Measurements from ENCODE around the gene MPZL3.

MPZL3 gene, protein sequence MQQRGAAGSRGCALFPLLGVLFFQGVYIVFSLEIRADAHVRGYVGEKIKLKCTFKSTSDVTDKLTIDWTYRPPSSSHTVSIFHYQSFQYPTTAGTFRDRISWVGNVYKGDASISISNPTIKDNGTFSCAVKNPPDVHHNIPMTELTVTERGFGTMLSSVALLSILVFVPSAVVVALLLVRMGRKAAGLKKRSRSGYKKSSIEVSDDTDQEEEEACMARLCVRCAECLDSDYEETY

DNA sequence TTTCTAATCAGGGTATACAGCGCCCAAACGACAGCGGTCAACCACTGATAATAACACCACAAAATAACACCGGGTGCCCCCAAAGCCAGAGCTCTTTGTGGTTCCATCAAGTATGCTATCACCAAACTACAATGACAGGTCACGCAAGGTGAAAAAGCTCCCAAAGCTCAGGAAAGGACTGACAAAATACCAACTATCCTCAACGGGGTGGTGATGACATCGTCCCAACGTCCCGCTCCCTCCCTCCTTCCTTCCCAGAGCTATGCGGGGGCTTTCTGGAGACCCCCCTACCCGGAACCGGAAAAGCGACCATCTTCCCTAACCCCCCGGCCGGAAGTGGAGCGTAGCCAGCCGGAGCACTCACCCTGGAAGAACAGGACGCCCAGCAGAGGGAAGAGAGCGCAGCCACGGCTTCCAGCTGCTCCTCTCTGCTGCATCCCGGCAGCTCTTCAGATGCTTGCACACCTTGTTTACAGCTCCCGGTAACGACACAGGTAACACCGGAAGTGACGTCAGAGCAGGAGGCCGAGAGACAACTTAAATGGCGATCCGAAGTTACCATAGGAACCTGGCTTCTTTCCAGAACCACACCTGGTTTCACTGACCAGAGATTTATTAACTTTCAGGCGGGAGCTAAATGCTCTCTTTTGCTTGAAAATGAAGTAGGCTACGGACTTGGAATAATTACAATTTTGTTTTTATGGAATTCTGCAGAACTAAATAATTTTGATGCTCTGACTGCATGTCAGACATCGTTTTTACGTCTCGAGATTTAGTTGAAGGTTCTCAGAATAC, at the start of gene MPZL3:
TSS of gene MPZL3 (minus strand) at position 508 of the 795 bp plus-strand sequence. CDS start at position 437, 71 bp downstream.
- peak; percentile 65 to 74 for DNase-seq (ENCODE audit: low read depth in 2 of 2)

DNA sequence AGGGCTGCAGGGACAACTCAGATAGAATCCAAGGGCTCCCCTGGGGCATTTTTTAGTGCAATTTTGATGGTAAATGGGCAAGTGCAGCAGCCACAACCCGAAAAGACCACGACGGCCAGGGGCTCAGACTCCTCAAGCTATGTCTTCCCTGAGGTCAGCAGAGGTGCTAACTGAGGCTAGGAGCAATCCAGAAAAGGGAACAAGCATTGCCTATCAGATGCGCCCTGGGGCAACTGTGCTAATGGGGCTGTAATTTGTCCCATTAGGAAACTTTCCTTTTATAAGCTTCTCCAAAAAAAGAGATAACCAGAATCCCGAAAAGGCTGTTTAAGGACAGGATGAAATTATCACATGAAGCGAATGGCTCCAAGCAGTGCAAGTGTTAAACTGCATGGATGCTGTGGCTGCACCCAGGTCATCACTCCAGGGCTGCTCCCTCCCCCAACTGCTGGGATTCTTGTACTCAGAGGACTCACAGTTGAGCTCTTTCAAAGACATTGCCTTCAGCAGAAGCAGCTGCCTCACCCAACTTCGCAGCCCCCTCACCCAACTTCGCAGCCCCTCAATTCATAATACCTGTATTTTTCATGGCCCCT, 49.5 kb upstream of the MPZL3 start:
- no peak for DNase-seq (ENCODE audit: low read depth in 2 of 2)

DNA sequence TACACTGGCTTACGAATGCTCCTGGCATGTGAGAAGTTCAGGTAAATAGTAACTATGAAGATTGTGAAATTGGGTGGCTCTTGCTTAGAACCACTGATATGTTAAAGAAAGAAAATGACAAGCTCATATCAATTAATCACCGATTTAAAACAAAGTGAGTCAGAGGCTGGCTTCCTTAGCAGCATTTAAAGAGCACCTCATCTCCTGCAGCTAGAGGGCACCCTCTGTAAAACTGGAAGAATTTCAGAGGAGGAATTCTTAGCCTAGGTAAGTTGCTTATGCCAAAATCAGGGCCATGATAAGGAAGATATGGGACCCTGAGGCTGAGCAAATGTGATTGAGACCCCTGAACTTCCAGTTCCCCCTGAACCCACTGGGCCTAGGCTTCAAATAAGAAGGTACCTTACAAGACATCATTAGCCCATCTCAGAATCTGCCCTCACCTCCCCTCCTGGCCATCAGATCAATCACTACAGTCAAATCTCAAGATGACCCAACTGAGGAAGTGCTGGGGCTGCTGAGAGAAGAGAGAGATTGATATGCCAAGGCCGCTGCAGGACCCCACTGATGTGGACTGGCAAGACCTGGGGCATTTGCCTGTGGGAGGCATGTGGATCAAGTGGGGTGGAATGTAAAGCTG, 43.8 kb upstream of the MPZL3 start:
- DNase-seq (ENCODE audit: low read depth in 2 of 2): peak in 1 of 2 donors; percentile 27

DNA sequence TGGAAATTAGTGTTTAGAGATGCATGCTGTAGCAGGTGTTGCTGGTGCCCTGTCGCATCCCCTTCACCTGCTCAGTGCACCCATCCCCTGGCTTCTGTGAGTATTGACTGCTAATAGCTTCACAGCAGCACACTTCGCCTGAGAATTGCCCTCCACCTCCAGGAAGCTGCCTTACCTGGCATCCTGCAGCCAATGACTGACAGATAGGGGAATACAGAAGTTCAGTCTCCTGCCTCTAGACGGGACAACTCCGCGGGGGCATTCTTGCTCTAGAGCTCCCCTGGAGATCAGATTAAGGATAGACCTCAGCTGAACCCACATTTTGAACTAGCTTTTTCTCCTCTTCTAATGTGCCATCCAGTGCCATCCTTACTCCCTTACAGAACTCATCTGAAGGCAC, 43.0 kb upstream of the MPZL3 start:
- no peak for DNase-seq (ENCODE audit: low read depth in 2 of 2)

DNA sequence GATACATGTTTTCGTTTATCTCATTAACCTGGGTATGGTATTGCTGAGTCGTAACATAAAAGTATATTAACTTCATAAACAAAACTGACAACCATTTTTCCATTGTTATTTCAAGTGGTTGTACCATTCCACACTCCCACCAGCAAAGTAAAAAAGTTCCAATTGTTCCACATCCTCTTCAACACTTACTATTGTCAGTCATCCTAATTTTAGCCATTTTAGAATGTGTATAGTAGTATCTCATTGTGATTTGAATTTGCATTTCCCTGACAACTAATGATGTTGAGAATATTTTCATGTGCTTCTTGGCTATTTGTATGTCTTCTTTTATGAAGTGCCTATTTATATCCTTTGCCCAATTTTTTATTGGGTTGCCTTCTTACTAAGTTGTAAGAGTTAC, 41.9 kb upstream of the MPZL3 start:
- DNase-seq (ENCODE audit: low read depth in 2 of 2): no peak

DNA sequence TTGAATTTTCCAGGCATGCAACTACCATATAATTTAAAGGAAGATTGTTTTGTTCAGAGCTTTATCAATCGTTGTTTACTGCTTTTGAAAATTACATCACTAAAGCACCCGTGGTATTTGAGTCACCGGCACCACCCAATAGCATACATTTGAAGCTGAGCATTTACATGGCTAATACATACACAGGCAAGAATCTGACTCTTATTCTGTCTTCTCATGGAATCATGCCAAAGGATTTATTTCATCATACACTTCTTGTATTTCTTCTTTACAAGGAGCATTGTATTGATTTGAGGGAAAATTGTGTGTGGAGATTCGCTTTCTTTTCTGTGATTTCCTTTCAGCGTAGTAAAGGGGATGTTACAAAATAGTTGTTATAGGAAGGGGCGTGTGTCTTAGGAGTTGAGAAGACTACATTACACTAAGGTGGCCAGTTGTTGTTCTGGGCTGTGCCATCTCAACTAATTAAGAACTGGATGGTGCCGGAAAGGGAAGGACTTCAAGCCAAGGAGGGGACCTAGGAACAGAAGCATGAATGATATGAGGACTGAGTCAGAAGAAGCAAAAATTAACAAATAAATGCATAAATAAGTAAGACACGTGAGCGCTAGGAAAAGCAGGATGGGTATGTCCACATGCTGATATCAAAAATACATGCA, 39.4 kb upstream of the MPZL3 start:
- no peak for DNase-seq (ENCODE audit: low read depth in 2 of 2)

DNA sequence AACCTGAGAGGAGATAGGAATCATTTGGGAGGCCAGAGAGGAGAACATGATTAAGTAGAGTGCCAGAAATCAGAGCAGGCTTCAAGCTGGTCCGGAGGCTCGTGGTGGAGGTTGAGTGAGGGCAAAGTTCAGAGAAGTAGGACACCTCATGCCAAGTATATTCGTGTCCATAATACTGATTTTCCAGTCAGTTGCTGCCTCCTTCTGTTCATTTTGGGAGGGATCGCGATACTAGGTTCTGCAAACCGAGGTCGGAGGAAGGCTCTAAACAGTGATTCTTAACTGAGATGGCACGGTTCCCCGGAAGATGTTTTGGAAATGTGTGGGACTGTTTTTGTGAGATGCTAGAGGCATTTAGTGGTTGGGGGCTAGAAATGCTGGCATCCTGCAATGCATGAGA, 38.8 kb upstream of the MPZL3 start:
- DNase-seq (ENCODE audit: low read depth in 2 of 2): peak in 1 of 2 donors; percentile 24

DNA sequence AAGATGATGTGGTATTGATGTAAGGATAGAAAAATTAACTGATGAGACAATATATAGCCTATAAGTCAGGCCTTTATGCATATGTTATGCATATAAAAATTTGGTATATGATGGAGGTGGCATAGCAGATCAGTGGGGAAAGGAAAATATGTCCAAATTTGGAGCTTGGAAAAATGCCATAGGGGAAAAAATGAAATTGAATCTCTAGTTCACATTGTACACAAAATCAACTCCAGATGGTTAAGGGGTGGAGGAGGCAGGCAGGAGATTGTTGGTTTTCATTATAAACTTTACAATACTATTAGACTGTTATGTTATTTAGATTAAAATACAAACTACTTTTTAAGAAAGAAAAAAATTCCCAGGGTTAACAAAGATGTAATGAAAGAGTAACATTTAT, 37.2 kb upstream of the MPZL3 start:
- no peak for DNase-seq (ENCODE audit: low read depth in 2 of 2)

DNA sequence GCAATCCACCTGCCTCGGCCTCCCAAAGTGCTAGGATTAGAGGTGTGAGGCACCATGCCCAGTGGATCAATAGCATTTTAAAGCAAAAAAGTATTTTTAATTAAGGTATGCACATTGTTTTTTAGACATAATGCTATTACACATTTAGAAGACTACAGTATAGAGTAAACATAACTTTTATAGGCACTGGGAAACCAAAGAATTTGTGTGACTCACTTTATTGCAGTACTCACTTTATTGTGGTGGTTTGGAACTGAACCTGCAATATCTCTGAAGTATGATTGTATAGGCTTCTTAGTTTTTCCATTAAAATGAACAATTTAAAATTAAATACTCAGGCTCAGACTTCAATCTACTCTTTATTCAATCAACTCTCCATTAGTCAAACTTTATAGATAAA, 34.8 kb upstream of the MPZL3 start:
- no peak for DNase-seq (ENCODE audit: low read depth in 2 of 2)

DNA sequence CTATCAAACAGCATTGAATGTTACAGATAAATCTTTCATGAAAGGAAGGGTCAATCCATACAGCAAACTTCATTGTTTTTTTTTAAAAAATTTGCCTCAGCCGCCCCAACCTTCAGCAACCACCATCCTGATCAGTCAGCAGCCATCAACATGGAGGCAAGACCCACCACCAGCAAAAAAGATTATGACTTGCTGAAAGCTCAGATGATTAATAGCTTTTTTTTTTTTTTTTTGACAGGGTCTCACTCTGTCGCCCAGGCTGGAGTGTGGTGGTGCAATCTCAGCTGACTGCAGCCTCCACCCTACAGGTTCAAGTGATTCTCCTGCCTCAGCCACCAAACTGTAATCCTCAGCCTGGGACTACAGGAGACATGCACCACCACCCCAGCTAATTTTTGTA, 34.4 kb upstream of the MPZL3 start:
- no peak for DNase-seq (ENCODE audit: low read depth in 2 of 2)

DNA sequence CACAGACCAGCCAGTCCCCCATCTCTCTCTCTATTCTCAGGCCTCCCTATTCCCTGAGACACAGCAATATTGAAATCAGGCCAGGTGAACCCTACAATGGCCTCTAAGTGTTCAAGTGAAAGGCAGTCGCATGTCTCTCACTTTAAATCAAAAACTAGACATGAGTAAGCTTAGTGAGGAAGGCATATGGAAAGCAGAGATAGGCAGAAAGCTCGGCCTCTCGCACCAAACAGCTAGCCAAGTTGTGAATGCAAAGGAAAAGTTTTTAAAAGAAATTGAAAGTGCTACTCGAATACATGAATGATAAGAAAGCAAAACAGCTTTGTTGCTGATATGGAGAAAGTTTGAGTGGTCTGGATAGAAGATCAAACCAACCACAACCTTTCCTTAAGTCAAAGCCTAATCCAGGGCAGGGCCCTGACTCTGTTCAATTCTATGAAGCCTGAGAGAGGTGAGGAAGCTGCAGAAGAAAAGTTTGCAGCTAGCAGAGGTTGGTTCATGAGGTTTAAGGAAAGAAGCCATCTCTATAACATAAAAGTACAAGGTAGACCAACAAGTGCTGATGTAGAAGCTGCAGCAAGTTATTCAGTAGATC, 31.7 kb upstream of the MPZL3 start:
- no peak for DNase-seq (ENCODE audit: low read depth in 2 of 2)

DNA sequence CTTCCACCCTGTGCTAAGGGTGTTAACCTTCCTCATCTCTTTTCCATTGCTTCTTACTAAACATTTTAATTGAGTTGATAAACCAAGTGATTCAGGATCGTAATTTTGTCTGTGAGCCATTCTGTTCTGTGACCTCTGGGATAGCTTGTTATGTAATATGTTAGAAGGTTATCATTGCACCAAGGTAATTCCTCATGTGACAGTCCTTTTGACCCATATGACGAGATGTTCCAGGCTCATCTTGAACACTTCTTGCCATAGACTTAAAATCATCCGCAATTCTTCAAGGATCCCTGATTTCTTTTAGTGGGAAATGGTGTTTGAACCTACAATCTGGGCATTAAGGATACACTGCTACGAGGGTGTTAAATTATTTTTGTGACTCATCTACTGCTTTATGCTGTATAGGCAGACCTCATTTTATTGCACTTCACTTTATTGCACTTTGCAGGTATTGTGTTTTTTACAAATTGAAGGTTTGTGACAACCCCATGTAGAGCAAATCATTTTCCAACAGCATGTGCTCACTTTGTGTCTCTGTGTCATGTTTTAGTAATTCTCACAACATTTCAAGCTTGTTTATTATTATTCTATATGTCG, 31.0 kb upstream of the MPZL3 start:
- no peak for DNase-seq (ENCODE audit: low read depth in 2 of 2)

DNA sequence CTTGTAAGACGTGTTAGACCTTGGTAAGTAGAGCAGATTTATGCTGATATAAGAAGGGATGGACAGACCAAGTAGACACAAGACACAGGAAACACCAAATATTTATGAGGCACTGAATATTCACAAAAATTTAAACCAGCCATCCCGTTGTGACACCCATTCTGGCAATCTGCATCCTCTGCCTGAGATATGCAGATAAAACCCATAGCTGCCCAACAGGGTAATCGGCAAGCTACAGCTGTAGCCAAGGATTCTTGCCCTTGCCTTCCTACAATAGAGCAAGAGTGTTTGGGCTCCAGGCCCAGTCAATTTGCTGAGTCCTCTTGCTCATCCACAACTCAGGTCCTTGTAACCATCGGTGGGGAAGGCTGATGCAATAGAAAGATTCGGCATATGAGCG, 30.4 kb upstream of the MPZL3 start:
- no peak for DNase-seq (ENCODE audit: low read depth in 2 of 2)

DNA sequence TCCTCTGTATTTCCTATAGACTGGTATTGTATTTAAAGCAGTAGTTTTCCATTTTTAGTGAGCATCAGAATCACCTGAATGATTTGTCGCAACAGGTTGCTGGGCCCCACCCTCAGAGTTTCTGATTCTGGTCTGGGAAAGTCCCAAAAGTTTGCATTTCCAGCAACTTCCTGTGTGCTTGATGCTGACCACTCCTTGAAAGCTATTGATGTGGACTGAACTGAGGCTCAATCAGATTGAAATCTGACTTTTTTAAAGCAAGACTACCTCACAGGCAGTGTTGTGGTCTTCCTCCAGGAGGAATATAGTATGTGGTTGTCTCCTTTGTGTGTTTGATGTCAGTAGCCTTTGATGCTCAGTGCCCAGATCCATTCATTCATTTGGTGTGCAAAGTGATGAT, 29.1 kb upstream of the MPZL3 start:
- DNase-seq (ENCODE audit: low read depth in 2 of 2): no peak

DNA sequence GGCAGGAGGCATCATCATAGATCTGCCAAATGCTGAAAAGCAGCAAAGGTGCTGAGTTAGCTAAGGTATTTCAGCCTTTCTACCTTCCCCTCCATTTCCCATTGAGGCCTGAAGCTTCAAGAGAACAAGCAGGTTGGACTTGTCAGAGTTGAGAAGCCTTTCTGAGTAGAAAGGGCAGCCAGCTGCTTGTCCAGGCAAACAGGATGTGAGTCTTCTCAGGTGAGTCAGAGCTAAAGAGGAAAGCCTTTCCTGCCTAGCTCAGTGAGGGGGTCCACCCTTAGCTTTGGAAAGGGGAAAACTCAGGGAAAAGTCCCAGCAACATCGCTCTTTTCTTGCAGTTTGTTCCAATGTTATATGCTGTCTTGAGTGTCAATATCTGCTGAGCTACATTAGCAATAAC, 25.1 kb upstream of the MPZL3 start:
- no peak for DNase-seq (ENCODE audit: low read depth in 2 of 2)

DNA sequence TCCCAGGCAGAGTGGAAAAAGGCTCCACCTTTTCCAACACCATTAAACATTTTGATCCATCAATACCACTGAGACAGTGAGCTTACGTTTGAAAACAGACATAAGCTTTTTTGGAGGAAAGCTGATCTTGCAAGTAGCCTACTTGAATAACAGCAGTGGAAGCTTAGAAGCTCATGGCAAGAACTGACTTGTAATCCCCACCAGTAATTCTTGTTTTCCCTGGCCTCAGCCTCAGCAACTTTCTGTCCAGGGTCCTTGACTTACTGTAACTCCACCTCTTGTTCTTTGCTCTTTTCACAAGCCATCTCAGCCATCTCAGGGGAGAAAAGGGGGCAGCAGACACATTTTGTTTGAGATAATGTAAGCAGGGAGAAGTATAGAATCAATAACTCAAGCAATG, 24.3 kb upstream of the MPZL3 start:
- DNase-seq (ENCODE audit: low read depth in 2 of 2): no peak

DNA sequence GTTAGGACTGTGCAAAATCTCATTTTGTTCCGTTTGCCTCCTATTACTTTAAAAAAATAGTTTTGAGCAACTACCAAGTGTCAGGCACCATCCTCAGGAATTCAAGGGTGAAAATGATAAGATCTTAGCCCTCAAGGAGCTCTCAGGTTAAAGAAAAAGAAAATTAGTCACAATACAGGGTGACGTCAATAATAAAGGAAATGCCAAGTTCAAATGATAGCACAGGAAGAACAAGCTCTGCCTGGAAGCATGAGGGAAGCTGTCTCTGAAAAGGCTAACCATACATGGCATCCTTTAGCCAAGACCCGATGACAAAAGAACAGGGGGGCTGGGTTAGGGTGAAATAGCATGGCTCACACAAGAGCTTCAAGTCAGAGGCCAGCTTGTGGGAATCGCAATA, 23.0 kb upstream of the MPZL3 start:
- no peak for DNase-seq (ENCODE audit: low read depth in 2 of 2)

DNA sequence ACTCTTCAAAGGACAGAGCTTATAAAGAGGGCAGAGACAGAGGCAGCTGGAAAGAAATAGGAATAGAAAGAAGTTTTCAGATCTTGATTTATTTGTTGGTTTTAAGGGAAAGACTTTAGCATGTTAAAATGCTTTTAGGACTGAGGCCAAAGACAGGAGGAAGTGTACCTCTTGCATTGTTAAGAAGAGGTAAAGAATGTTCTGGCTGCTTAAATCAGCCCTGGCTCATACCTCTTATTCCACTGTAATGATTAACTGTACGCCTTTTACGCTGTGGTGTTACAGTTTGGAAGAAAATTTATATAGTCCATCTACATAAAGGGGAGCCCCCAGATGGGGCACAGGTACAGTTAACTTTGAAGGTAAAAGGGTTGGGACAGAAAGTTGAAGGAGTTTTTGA, 22.0 kb upstream of the MPZL3 start:
- DNase-seq (ENCODE audit: low read depth in 2 of 2): no peak

DNA sequence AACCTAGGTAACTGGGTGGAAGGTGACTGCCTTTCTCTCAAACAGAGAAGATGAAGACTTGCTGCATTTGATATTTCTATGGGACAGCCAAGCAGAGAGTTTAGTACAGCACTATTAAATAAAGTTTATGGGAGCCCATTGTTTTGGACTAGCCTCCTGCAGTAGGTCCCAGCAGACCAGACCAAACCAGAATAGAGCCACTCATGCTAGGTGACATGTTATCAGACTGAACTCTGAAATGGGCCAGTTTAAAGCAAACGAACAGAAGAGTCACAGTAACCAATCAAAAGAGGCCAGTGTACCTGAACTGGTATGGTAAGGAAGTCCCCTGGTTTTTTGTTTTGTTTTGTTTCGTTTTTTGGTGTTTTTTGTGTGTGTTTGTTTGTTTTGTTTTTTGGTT, 19.8 kb upstream of the MPZL3 start:
- DNase-seq (ENCODE audit: low read depth in 2 of 2): no peak

DNA sequence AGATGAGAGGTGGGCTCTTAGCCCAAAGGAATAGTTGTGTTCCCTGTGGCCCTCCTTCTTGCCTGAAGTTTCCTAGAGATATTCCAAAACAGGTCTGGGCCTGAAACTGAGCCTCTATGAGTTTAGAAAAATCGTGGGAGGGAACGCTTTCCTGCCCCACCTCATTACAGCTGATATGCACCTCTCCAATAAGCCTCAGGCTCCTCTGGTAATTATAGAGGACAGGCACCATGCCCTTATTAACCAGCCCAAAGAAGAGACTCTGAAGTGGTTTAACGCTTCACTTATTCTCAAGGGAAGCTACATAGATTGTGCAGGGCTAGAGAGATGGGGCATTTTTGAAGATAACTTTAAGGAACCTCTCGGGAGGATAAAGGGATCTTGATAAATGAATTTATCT, 15.3 kb upstream of the MPZL3 start:
- DNase-seq (ENCODE audit: low read depth in 2 of 2): no peak

DNA sequence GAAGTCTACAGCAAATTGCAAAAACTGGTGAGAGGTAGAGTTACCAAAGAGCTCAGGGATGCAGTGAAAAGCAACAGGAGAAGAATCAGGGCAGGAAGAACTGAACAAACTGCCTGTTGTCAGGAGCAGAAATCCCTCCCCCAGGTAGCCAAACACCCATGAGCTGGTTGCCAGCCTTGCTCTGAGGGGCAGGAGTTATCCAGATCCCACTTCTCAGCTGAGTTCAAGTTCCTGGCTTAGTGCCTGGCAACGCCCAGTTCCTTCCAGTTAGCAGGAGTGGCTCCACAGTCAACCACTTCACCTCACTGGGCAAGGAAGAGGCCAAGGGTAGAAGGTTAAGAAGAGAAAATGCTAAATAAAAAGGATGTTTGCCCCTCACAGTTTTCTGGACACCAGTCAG, 13.8 kb upstream of the MPZL3 start:
- DNase-seq (ENCODE audit: low read depth in 2 of 2): no peak
